ENCODE data around the gene TRMU. TPM values are rescaled to one million over a fixed set of nuclear protein-coding genes. Genes with fewer than 3 reads are reported as not detected.

Gene TRMU
- total and polyA plus RNA-seq, 2 of the 8 experiments (the other 6 are each of a cell fraction or from before 2014, with no cell fraction given): 43.4 to 70.6 TPM

DNA sequence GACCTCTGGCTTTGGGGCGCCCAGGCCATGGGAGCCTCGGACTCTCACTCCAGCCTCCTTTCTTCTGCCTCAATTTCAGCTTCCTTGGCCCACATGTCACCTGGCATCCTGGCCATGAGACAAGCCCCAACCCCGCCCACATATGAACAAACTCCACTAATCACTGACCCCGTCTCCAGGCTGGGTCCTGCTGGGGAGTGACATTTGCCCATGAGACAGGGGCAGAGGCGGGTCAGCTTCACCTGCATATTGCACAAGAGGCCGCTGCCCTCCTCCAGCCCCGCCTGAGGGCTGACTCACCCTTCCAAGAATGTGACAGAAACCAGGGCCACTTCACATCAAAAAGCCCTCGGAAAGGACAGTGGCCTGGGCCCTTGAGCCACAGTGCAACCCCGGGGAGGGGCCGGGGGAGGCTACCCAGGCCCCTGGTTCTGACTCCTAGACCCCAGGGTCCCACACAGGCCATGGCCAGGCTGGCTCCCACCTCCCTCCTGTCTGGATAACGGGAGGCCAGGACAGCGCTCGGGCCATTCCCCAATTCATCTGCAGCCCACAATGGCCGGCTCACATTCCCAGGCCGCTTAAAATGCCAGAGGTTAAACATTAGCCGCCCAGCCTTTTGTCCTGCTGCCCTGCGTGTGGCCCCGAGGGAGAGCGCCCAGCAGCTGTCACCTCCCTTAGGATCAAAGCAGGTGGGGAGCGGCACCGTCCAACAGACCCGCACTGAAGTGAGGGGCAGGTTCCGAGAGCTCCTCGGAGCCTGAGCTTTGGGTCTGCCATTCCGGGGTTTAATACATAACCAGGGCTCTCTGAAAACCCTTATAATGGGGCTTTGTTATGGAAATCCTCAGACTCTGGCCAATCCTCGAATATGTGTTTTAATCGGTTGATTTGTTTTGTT, 42.3 kb downstream of the TRMU start (continued):
- TF ChIP-seq, protein P1, sequence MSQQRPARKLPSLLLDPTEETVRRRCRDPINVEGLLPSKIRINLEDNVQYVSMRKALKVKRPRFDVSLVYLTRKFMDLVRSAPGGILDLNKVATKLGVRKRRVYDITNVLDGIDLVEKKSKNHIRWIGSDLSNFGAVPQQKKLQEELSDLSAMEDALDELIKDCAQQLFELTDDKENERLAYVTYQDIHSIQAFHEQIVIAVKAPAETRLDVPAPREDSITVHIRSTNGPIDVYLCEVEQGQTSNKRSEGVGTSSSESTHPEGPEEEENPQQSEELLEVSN (IDR thresholded peaks at IDR 0.05): no peak
- TF ChIP-seq POU5F1 (IDR thresholded peaks at IDR 0.05; ENCODE audit: low read depth, low read length) (no peak), HDAC2 (IDR thresholded peaks at IDR 0.05; ENCODE audit: borderline replicate concordance in 1 of 2, low read depth in 2 of 2, low read length in 2 of 2) (no peak), RXRA (IDR thresholded peaks at IDR 0.05; ENCODE audit: insufficient read depth, low read depth, low read length) (no peak), JUN (IDR thresholded peaks at IDR 0.05; ENCODE audit: low read depth, low read length) (0 out of 2 replicates have a peak, but pooled peaks have one; percentile 22), CHD2 (IDR thresholded peaks at IDR 0.05; ENCODE audit: low read length) (no peak), SP1 (IDR thresholded peaks at IDR 0.05; ENCODE audit: low read depth, low read length) (no peak), KDM1A (IDR thresholded peaks at IDR 0.05; ENCODE audit: borderline replicate concordance, low read length) (peak; percentile 54; the same call in 1 of the 2 replicates), EP300 (IDR thresholded peaks at IDR 0.05; ENCODE audit: borderline replicate concordance in 1 of 2, low read depth in 2 of 2, low read length in 2 of 2) (no peak), SP4 (IDR thresholded peaks at IDR 0.05; ENCODE audit: low read length) (no peak), CHD1 (IDR thresholded peaks at IDR 0.05; ENCODE audit: low read depth, low read length) (no peak), CEBPB (IDR thresholded peaks at IDR 0.05; ENCODE audit: low read depth, low read length) (peak; percentile 96), TEAD4 (IDR thresholded peaks at IDR 0.05; ENCODE audit: low read depth, low read length) (peak; percentile 77)
- TF ChIP-seq, protein P2, sequence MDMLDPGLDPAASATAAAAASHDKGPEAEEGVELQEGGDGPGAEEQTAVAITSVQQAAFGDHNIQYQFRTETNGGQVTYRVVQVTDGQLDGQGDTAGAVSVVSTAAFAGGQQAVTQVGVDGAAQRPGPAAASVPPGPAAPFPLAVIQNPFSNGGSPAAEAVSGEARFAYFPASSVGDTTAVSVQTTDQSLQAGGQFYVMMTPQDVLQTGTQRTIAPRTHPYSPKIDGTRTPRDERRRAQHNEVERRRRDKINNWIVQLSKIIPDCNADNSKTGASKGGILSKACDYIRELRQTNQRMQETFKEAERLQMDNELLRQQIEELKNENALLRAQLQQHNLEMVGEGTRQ (IDR thresholded peaks at IDR 0.05; ENCODE audit: low read length): no peak
- TF ChIP-seq, protein P3, sequence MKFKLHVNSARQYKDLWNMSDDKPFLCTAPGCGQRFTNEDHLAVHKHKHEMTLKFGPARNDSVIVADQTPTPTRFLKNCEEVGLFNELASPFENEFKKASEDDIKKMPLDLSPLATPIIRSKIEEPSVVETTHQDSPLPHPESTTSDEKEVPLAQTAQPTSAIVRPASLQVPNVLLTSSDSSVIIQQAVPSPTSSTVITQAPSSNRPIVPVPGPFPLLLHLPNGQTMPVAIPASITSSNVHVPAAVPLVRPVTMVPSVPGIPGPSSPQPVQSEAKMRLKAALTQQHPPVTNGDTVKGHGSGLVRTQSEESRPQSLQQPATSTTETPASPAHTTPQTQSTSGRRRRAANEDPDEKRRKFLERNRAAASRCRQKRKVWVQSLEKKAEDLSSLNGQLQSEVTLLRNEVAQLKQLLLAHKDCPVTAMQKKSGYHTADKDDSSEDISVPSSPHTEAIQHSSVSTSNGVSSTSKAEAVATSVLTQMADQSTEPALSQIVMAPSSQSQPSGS (IDR thresholded peaks at IDR 0.05; ENCODE audit: low read length): no peak
